GM12878 (cell line): ENCODE data around the gene LY6G6D. TPM values are rescaled to one million over a fixed set of nuclear protein-coding genes. Genes with fewer than 3 reads are reported as not detected.

Source experiments
- ATAC-seq: fragments of 200-7000 bp; cut with Tn5 transposase; 3 replicates; pipeline ENCODE4 v1.9.1; 2020; ENCODE audit warnings: mild to moderate bottlenecking, moderate library complexity
- BruUV-seq: library from RNA; stranded (reverse); fragments of 400-500 nt; replicated peaks from 2 replicates; lab custom pipeline; 2021; lab: Mats Ljungman, UMichigan
- CTCF ChIA-PET: fragments of 300-600 bp; sonication (Branson Sonifier 250); formaldehyde crosslinking; extraction: SDS; loops from one replicate; lab custom pipeline; 2021; ENCODE audit warnings: inconsistent platforms; lab: Yijun Ruan, JAX
- POLR2A ChIA-PET: fragments of 350-600 bp; formaldehyde crosslinking; extraction: SDS; loops from one replicate; lab custom pipeline; 2021; ENCODE audit warnings: inconsistent platforms; lab: Charles Lee
- RAD21 ChIA-PET: fragments of 300-600 bp; sonication (Branson Sonifier 250); formaldehyde crosslinking; loops from one replicate; lab custom pipeline; 2023; ENCODE audit warnings: antibody characterized with exemption; ENCODE audit not compliant: unreplicated experiment; lab: Charles Lee
- SMC1A ChIA-PET: fragments of 300-600 bp; sonication (Branson Sonifier 250); formaldehyde crosslinking; loops from one replicate; lab custom pipeline; 2023; ENCODE audit not compliant: unreplicated experiment, uncharacterized antibody; lab: Charles Lee
- DNase-seq: peaks from one replicate; pipeline ENCODE4 v3.0.0-alpha.2; 2011; ENCODE audit warnings: low read depth, low spot score
- FAIRE-seq: peaks from 3 replicates; lab custom pipeline; 2011; peaks lifted over from hg19 to GRCh38; lab: Jason Lieb, UNC
- H2AFZ ChIP-seq: 2 replicates; pipeline ENCODE4 v1.6.0; 2011; ENCODE audit warnings: low read depth, low read length, control low read depth; ENCODE audit not compliant: control insufficient read depth
- H3K27ac ChIP-seq: 2 replicates; pipeline ENCODE4 v1.5.1; 2011; ENCODE audit warnings: control low read depth; ENCODE audit not compliant: control insufficient read depth, insufficient read depth
- H3K27me3 ChIP-seq, 2 experiments: replicated peaks in 1 of 2; 2 replicates each; pipeline versions ENCODE4 v1.6.0 to v1.6.1; 2011; ENCODE audit warnings: low read length in 1 of 2; ENCODE audit not compliant: control insufficient read depth in 2 of 2, insufficient read depth in 2 of 2
- H3K36me3 ChIP-seq, 2 experiments: 2 replicates each; pipeline ENCODE4 v1.5.1; 2011; ENCODE audit warnings: low read length in 1 of 2; ENCODE audit not compliant: control insufficient read depth in 2 of 2, insufficient read depth in 2 of 2
- H3K4me1 ChIP-seq: 2 replicates; pipeline ENCODE4 v1.6.1; 2011; ENCODE audit warnings: mild to moderate bottlenecking, low read length, moderate library complexity, mixed read lengths; ENCODE audit not compliant: control insufficient read depth, insufficient read depth
- H3K4me2 ChIP-seq: 2 replicates; pipeline ENCODE4 v1.6.0; 2011; ENCODE audit warnings: control low read depth; ENCODE audit not compliant: control insufficient read depth, insufficient read depth
- H3K4me3 ChIP-seq: fragments of 200-600 bp; sonication (generic); 2 replicates; pipeline ENCODE4 v1.5.1; 2016
- H3K79me2 ChIP-seq: 2 replicates; pipeline ENCODE4 v1.6.0; 2011; ENCODE audit warnings: low read length; ENCODE audit not compliant: control insufficient read depth, insufficient read depth
- H3K9ac ChIP-seq: 2 replicates; pipeline ENCODE4 v1.8.0; 2011; ENCODE audit warnings: low read length, control low read depth, mixed read lengths; ENCODE audit not compliant: control insufficient read depth, insufficient read depth
- H3K9me3 ChIP-seq: replicated peaks from 3 replicates; pipeline ENCODE4 v1.5.1; 2011; ENCODE audit warnings: mild to moderate bottlenecking, low read length; ENCODE audit not compliant: control insufficient read depth, insufficient read depth
- H4K20me1 ChIP-seq: 2 replicates; pipeline ENCODE4 v1.6.0; 2011; ENCODE audit not compliant: control insufficient read depth, insufficient read depth
- ASH2L ChIP-seq: fragments of 300-600, 200-600 bp; sonication (generic); IDR thresholded peaks from 2 replicates; pipeline ENCODE4 v1.6.1; 2017; ENCODE audit warnings: low read depth, mild to moderate bottlenecking, borderline replicate concordance
- BHLHE40 ChIP-seq, 2 experiments: fragments of 450-650 bp in 1 of 2; IDR thresholded peaks; 2 replicates each; pipeline ENCODE4 v1.6.1; 2011 to 2017; ENCODE audit warnings: low read depth in 2 of 2, borderline replicate concordance in 1 of 2, improper control_type of control experiment in 1 of 2, low read length in 1 of 2, mild to moderate bottlenecking in 1 of 2
- CBX3 ChIP-seq: fragments of 200-600 bp; sonication (generic); IDR thresholded peaks from 2 replicates; pipeline ENCODE4 v1.6.1; 2016; ENCODE audit warnings: low read depth, borderline replicate concordance
- CHD4 ChIP-seq: fragments of 200-600 bp; sonication (generic); IDR thresholded peaks from 2 replicates; pipeline ENCODE4 v1.6.1; 2016; ENCODE audit warnings: mild to moderate bottlenecking
- EGR1 ChIP-seq, 2 experiments: IDR thresholded peaks; 1 replicate in 1 of 2; 2 replicates in 1 of 2; pipeline ENCODE4 v1.6.1; 2011 to 2012; ENCODE audit warnings: low read depth in 2 of 2, low read length in 2 of 2, borderline replicate concordance in 1 of 2, mild to moderate bottlenecking in 1 of 2, moderate library complexity in 1 of 2
- IRF4 ChIP-seq: IDR thresholded peaks from 2 replicates; pipeline ENCODE4 v1.6.1; 2011; ENCODE audit warnings: low read depth, low read length
- LARP7 ChIP-seq: fragments of 450-650 bp; IDR thresholded peaks from 2 replicates; pipeline ENCODE4 v1.6.1; 2017; ENCODE audit warnings: mild to moderate bottlenecking
- MYB ChIP-seq: fragments of 150-350 bp; IDR thresholded peaks from 2 replicates; pipeline ENCODE4 v1.6.1; 2014; ENCODE audit warnings: mild to moderate bottlenecking, low read depth, low read length, borderline replicate concordance
- NR2C1 ChIP-seq: fragments of 450-650 bp; IDR thresholded peaks from 2 replicates; pipeline ENCODE4 v1.6.1; 2017; ENCODE audit warnings: antibody characterized with exemption, mild to moderate bottlenecking, moderate library complexity
- PAX8 ChIP-seq: fragments of 450-650 bp; IDR thresholded peaks from 2 replicates; pipeline ENCODE4 v1.6.1; 2017; ENCODE audit warnings: mild to moderate bottlenecking, moderate library complexity
- POLR2A ChIP-seq: IDR thresholded peaks from 2 replicates; pipeline ENCODE4 v1.6.1; 2011; ENCODE audit warnings: low read depth, mild to moderate bottlenecking, low read length
- RUNX3 ChIP-seq: IDR thresholded peaks from 2 replicates; pipeline ENCODE4 v1.6.1; 2012; ENCODE audit warnings: low read length, inconsistent platforms
- SMAD1 ChIP-seq: fragments of 450-650 bp; IDR thresholded peaks from 2 replicates; pipeline ENCODE4 v1.6.1; 2018; ENCODE audit warnings: mild to moderate bottlenecking, low read depth; ENCODE audit not compliant: partially characterized antibody
- SREBF2 ChIP-seq: IDR thresholded peaks from 2 replicates; pipeline ENCODE4 v1.6.1; 2012; ENCODE audit warnings: mild to moderate bottlenecking, low read length
- YBX1 ChIP-seq: fragments of 450-650 bp; IDR thresholded peaks from 2 replicates; pipeline ENCODE4 v1.6.1; 2016; ENCODE audit warnings: antibody characterized with exemption
- ZBTB4 ChIP-seq: fragments of 450-650 bp; formaldehyde crosslinking; IDR thresholded peaks from 2 replicates; pipeline ENCODE4 v1.4.0; 2022; ENCODE audit warnings: mild to moderate bottlenecking, moderate library complexity
- WGBS: methylation state at CpG from one replicate; pipeline ENCODE4 v1.1.6; 2016; ENCODE audit warnings: low lambda C conversion rate; ENCODE audit not compliant: insufficient replicate concordance, insufficient coverage; ENCODE audit errors: missing lambda C conversion rate; 5-methylcytosine and 5-hydroxymethylcytosine counted together
- in situ Hi-C: fragments of 300-500 bp; cut with MboI; formaldehyde crosslinking; loops from 9 replicates; pipeline ENCODE4 v1.14.3; 2018; ENCODE audit warnings: mixed read lengths
- intact Hi-C: fragments of 100-400 bp; cut with micrococcal nuclease; formaldehyde crosslinking; loops from one replicate; pipeline ENCODE4 v1.14.2; 2022; ENCODE audit not compliant: unreplicated experiment
- polyA plus RNA-seq, 11 experiments: library from polyadenylated mRNA; depleted of rRNA in 4 of 11; unstranded in 6 of 11; stranded (reverse) in 5 of 11; fragments of >200 nt; fragmentation: Nextera tagmentation in 4 of 11; fragmentation: Illumina TruSeq in 1 of 11; extraction: Ambion mirVana in 4 of 11; extraction: Trizol in 1 of 11; gene quantifications; 1 replicate in 1 of 11; 2 replicates in 10 of 11; pipeline versions ENCODE4 v1.2.1 to v1.2.3, GENCODE V29; 2011 to 2016; ENCODE audit warnings: inconsistent platforms in 2 of 11, missing spikeins in 2 of 11, low read depth in 1 of 11
- total RNA-seq, 4 experiments: library from RNA; depleted of rRNA in 3 of 4; stranded (reverse); fragments of >200 nt in 3 of 4; fragmentation: Illumina TruSeq in 1 of 4; extraction: Trizol in 1 of 4; gene quantifications; 2 replicates each; pipeline versions ENCODE4 v1.2.1 to v1.2.3, GENCODE V29; 2013 to 2021
- TF ChIP-seq, protein P1 (sequence below): IDR thresholded peaks from 2 replicates; pipeline ENCODE4 v1.6.1; 2012; ENCODE audit warnings: mild to moderate bottlenecking, low read depth, low read length

The LY6G6D gene
- total and polyA plus RNA-seq, 10 of the 15 experiments (the other 5 are each of a cell fraction or from before 2014, with no cell fraction given), result not detected

DNA sequence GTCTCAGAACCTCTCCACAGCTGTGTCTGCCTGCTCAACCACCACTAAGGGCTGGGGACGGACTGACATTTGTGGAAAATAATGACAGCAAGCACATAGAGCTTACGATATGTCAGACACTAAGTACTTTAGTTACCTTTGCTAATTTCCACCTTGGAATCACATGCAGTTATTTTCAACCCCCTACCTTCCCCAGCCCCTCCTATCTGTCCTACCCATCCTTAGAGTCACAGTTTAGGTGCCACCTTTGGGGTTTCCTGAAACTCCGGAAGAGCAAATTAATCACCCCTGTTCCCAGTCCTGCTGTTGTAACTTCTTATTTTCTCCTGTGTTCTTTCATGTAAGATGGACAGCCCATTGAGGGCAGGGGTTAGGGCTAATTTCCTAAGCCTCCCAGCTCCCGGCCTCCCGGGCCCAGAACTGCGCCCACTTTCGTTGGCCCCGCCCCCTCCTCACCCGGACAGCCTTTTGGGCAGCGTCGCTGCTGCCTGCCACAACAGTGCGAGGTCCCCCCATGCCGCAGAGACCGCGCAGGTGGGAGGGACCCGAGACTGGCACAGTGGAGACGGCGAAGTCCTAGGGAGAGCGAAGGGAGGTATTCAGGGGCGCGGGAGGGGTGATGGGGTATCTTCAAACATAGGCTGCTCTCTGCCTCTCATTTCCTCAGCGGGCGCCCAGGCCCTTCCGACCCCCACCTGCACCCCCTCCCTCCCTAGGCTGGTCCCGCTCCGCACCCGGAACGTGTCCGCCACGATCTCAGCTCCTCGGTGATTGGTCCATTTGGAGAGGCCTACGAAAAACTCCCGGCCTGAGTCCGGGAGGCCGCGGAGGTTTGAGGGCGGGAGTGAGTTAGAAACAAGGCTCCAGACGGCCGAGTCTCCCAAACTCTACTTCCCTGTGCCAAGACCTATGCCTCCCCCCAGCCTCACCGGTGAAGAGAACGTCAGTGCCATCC, 12.8 kb downstream of the LY6G6D start:
- in situ Hi-C loops, result no loop called here
- TF ChIP-seq SMAD1 (no peak), YBX1 (no peak), ASH2L (no peak), MYB (no peak), CHD4 (no peak), SREBF2 (no peak), BHLHE40 (IDR thresholded peaks at IDR 0.05; ENCODE audit: borderline replicate concordance in 1 of 2, low read depth in 2 of 2, low read length in 1 of 2) (no peak), CBX3 (no peak), ZBTB4 (CRISPR knock-in tag) (no peak), POLR2A (no peak), IRF4 (0 out of 2 replicates have a peak, but pooled peaks have one; percentile 43), EGR1 (IDR thresholded peaks at IDR 0.05; ENCODE audit: borderline replicate concordance in 1 of 2, low read depth in 2 of 2, low read length in 2 of 2) (no peak), NR2C1 (no peak), RUNX3 (peak; percentile 40; the same call in 1 of the 2 replicates), PAX8 (no peak), LARP7 (no peak)
- TF ChIP-seq, protein P1, sequence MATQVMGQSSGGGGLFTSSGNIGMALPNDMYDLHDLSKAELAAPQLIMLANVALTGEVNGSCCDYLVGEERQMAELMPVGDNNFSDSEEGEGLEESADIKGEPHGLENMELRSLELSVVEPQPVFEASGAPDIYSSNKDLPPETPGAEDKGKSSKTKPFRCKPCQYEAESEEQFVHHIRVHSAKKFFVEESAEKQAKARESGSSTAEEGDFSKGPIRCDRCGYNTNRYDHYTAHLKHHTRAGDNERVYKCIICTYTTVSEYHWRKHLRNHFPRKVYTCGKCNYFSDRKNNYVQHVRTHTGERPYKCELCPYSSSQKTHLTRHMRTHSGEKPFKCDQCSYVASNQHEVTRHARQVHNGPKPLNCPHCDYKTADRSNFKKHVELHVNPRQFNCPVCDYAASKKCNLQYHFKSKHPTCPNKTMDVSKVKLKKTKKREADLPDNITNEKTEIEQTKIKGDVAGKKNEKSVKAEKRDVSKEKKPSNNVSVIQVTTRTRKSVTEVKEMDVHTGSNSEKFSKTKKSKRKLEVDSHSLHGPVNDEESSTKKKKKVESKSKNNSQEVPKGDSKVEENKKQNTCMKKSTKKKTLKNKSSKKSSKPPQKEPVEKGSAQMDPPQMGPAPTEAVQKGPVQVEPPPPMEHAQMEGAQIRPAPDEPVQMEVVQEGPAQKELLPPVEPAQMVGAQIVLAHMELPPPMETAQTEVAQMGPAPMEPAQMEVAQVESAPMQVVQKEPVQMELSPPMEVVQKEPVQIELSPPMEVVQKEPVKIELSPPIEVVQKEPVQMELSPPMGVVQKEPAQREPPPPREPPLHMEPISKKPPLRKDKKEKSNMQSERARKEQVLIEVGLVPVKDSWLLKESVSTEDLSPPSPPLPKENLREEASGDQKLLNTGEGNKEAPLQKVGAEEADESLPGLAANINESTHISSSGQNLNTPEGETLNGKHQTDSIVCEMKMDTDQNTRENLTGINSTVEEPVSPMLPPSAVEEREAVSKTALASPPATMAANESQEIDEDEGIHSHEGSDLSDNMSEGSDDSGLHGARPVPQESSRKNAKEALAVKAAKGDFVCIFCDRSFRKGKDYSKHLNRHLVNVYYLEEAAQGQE, result no peak

More for the DNA sequence above, 12.8 kb downstream of the LY6G6D start:
- H3K9me3 ChIP-seq, result no peaks in the 10 kb centered on the region
- no peaks in the 10 kb centered on the region for H3K27me3 ChIP-seq
- H3K4me3 ChIP-seq, result no peak overlapping the region
- FAIRE-seq, result no peak
- ChIA-PET RAD21 (interaction anchor here (1.4 to 3.6 kb wide), 4 partner anchors 10 to 105 kb away, joined by 5 to 44 read pairs (median 8); no protein-coding TSS in a partner anchor), SMC1A (interaction anchor here (0.6 to 5.3 kb wide), 4 partner anchors 11 to 102 kb away, joined by 3 to 45 read pairs (median 6); partner anchors contain the start of genes ABHD16A, CLIC1 and MSH5), CTCF (interaction anchor here (0.6 to 15.8 kb wide), 5 partner anchors 11 to 131 kb away, joined by 4 to 208 read pairs (median 5); partner anchors contain the start of gene MSH5), POLR2A (interaction anchor here (1.0 to 2.8 kb wide), 6 partner anchors 8 to 103 kb away, joined by 3 to 30 read pairs (median 6); partner anchors contain the start of genes ABHD16A, CLIC1 and MSH5)
- WGBS, result 65% methylated on average over 41 of the region's 41 CpGs
- no peak for ATAC-seq
- BruUV-seq, result no TSS peak
- no peak overlapping the region for H2AFZ ChIP-seq
- peaks cover under 1% of the 10 kb centered on the region; the same call in 1 of the 2 replicates for H3K79me2 ChIP-seq
- no peak overlapping the region for H3K9ac ChIP-seq
- intact Hi-C loops, result loop anchor here (2.0 kb wide), 2 partner anchors 41 to 99 kb away; partner anchors contain the start of gene HSPA1B
- H3K36me3 ChIP-seq, result peaks cover 0 to 7% of the 10 kb centered on the region in 2 experiments; a peak in 3 of 4 replicates
- peak overlapping the region; percentile 60 for H3K27ac ChIP-seq
- DNase-seq, result peak; percentile 43
- H3K4me1 ChIP-seq, result peaks cover 24% of the 10 kb centered on the region
- H3K4me2 ChIP-seq, result peak overlapping the region; percentile 98
- no peaks in the 10 kb centered on the region for H4K20me1 ChIP-seq
